Hepatic stellate cell (primary cell): Measurements from ENCODE around the gene MICAL2.

ENCODE experiments used
- DNase-seq: peaks from one replicate; pipeline ENCODE4 v3.0.0; 2011; ENCODE audit warnings: low spot score

Gene MICAL2

DNA sequence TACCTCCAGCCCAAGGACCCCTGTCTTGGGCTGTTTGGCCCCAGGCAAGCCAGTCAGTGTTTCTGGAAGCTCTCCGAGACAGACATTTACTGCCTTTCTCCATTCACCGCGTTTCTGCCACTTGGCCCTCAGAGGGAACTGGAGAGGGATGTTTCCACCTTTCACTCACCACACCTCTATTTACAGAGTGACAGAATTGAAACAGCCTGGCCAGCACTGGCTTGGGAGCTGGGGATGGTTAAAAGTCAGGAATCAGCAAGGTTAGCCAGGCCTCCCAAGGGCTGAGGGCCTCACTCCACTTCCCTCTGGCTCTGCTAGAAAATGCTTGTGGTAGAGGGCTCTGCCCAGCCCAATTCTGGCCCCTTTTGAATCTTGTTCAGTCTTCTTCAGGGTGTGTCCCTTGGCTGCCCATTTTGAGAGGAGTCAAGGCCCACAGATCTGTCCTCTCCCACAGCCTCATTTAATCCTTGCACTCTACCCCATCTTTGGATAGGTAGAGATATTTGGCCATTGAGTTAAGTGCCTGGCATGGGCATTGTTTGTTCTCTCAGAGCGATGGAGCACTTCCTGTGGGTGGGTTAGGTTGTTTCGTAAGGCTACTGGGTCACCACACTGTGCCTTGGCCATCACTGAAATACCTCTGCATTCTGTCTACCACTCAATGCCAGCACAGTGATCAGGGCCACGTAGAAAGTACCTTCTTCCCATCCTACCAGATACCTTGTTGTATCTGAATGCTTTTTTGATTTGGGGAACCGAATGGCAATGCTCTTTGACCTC lies 119.2 kb downstream of the MICAL2 start:
- DNase-seq, result no peak

DNA sequence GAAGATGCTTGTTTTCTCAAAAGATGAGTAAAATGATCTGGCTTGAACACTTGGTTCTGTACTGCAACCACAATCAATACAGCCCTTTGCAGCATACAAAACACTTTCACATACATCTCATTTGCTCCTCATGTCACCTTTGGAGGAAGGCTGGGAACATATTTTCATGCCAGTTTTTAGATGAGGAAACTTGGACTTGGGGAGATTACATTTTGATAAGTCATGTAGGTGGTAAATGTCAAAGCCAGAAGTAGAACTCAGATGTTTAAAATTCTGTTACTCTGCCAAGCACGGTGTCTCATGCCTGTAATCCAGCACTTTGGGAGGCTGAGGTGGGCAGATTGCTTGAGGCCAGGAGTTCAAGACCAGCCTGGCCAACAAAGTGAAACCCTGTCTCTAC lies 121.8 kb downstream of the MICAL2 start:
- no peak for DNase-seq

DNA sequence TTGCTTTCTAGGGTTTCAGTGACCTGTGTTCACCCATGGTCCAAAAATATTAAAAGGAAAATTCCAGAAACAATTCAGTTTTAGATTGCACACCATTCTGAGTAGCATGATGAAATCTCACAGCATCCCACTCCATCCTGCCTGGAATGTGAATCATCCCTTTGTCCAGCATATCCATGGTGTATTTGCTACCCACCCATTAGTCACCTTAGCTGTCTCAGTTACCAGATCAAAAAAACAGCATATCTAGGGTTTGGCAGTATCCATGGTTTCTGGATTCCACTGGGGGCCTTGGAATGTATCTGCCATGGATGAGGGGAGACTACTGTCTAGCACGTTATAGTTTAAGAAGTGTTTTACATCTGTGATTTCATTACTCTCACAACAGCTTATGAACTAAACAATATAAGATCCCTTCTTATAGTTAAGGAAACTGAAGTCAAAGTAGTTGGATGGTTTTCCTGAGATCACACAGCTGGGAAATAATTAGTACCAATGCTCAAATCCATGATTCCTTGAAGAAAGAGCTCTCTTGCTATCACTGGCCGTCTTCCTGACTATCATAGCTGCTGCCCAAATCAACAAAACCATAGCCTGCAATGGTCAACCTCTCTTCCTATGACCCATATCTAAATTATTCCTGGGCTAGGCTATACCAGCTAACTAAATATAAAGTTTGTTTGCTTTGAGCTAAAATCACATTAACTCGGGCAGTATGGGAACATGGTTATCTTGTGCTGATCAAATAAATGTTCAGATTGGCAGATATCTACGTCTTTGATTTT lies 122.6 kb downstream of the MICAL2 start:
- DNase-seq, result peak; percentile 82

DNA sequence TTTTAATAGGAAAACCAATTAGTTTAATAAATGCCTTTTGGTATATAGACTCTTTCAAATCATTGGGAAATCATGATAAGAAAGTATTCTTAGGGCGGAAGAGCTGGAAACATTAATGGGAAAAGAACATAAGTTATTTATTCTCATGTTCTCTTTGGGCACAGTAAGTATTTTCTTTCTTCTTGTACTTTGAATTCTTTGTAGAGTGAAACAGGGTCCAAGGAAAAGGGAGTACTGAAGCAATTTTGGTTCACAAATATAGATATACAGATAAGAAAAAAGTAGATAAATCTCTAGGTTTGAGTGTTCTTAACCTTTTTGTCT lies 123.2 kb downstream of the MICAL2 start:
- no peak for DNase-seq

DNA sequence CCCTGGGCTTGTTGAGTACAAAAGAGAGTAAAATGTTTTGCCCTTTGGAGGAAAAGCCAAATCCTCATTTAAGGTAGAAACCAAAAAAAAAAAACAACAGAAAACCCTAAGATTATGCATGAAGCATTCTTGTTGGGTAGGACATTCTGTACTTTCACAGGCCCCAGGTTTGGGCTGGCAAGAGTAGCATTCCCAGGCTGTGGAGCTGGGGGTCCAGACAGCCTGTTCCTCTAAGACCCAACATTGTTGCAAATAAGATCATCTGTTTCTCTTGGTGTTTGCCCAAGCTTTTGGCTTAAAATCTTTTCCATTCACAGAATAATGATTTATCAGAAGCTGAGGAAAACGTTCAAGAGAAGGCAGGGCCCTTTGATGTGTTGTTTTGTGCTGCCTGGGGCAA lies 123.8 kb downstream of the MICAL2 start:
- DNase-seq, result no peak

DNA sequence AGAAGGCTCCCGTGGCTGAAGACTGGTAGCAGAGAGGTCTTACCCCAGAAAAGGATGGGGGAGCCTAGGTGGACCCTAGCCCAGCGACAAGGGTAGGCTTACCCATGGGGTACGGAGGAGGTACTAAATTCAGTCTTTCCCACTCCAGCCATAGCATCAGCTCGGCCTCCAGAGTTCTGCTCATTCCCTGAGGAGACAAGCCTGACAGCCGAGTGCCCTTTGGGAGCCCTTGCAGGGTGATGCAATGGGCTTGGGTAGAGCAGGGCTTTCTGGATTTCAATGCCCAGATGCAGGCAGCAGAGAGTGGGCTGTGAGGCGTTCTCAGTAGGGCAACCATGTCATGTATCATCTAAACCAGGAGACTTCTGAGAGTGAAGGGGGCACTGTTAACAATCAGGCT lies 124.7 kb downstream of the MICAL2 start:
- no peak for DNase-seq

DNA sequence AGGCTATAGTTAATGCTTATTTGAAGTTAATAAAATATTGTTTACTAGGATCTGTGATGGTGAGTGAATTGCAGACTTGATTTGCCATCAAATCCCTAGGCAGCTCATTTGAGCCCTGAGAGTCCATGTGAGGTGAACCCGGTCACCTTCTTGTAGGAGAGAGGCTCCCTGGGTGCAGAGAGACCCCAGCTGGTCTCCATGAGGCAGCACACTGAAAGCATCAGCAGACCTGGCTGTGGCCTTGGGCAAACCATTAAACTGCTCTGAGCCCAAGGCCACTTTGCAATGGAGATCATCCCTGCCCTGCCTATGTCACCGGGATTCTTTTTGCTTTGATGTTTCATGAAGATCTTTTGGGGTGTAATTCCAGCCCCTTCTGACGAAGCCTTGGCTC lies 125.2 kb downstream of the MICAL2 start:
- no peak for DNase-seq

DNA sequence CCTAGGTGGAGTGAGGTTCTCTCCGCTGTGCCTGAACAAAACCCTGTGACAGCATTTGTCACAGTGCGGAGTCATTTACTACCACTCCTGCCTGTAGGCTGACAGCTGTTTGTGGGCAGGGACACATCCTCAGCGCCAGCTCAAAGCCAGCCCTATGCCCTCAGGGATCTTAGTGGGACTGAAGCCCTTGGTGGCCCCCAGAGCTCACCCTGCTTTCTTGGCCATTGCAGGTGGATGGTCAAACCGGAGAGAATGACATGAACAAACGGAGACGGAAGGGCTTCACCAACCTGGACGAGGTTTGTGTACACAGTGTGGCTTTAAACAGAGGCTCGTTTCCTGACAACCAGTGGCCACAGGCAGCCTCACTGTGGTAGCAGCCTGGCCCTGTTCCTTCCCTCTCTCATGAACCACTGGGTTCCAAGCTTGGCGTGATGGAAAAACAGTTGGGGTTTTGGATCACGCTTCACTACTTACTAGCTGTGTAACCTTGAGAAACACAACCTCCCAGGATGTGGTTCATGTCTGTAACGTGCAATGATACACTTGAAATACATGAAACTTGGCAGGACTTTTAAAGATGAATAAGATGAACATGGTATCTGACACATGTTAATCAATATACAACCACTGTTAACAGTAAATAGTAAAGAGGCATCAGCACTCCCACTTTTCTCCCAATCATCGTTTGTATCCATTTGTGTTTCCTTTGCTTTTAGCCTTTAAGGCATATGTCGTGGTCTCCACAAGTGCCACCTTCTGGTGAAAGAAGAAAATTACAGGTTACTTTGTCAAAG lies 125.8 kb downstream of the MICAL2 start:
- peak; percentile 53 for DNase-seq

DNA sequence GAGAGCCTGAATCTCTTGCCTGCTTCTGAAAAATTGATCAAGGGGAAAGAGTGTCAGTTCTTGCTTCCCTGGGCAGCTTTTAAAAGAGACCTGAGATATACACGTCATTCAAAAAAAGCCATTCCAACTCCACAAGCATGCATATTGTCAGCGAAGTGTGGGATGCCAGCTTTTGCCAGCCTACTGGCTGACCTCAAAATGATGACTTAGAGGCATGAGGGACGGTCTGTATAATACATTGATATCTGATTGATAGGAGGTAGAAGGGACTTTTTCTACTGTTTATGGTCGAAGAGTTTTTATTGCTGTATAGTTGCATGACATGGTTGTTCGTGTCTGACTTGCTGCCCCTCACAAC lies 126.3 kb downstream of the MICAL2 start:
- DNase-seq, result no peak

DNA sequence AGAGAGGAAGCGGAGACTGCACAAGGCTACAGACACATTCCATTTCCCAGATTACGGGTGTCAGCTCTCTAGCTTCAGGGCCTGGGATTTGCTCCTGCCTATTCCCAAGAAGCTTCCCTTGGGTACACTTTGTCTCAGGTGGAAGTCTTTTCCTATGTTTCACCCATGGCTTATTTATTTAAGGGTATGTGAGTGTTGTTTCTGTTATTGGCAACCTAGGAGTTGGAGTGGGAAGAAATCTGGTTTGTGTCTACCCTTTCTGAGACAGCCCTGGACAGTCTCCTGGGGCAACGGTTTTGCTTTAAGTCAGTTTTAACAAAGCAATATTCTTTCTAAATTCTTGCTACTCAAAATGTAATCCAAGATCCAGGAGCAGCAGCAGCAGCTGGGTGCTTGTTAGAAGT lies 127.0 kb downstream of the MICAL2 start:
- no peak for DNase-seq

DNA sequence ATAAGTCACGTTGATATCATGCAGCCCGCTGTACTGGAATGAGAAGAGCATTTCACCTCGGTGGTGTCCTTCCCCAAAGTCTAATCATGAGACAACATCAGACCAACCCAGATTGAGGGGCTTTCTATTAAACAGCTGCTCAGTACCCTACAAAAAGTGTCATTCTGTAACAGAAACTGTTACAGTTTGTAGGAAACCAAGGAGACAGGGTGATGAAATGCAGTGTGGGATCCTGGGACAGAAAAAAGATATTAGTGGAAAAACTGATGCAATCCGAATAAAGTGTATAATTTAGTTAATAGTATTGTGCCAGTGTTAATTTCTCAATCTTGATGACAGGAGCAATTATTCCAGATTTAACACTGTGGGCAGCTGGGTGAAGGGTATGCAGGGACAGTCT lies 128.0 kb downstream of the MICAL2 start:
- DNase-seq, result no peak

DNA sequence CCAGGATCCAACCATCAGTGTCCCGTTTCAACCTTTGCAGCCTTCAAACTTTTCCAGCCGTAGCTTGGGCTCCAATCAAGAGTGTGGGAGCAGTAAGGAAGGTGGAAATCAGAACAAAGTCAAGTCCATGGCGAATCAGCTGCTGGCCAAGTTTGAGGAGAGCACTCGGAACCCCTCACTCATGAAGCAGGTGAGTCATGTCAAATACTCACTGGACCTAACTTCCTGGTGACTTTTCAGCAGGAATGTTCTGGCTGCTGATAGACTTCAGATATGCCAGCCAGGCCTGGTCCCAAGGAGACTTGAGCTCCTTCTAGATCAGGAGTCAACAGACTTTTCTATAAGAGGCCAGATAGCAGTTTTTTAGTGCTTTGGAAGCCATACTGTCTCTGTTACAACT lies 129.0 kb downstream of the MICAL2 start:
- DNase-seq, result no peak

DNA sequence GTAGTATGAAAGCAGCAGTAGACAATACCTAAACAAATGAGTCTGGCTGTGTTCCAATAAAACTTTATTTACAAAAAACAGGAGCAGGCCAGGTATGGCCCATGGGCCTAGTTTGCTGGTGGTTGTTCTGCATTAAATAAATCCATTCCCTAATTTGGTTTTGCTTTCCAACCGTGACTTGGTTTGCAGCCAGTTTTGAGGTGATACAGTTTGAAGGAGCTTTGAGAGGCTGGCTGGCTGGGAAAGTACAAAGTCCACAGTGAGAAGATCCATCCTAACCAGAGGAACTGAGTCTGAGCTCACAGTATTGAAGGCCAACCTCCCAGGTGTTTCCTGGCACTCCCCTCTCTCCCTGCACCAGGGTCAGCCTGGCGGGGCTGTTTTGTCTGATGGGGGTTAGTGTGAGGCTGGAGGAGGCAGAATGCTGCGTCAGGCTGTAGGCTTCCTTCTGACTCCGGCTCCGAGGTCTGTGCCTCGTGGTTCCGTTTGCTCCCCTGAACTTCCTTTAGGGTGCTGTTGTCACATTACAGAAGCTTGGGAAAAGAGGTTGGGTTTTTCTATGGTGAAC lies 129.5 kb downstream of the MICAL2 start:
- no peak for DNase-seq

DNA sequence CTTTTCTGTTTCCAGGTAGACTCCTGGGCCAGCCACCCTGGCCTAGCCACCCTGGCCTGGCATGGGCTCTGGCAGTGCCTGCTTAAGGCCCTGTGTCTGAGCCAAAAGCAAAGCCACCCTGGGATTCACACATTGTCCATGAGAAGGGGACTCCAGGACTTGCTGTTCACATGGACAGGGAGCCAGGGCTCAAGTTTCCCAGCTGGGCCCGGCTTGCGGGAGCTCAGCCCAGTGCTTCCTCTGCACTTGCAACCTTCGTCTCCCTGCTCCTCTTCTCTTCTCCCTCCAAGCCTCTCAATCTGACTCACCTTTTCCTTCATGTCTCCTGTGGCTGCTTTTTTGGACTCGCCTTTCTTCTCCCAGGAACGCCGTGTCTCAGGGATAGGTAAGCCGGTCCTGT lies 130.3 kb downstream of the MICAL2 start:
- DNase-seq, result no peak

DNA sequence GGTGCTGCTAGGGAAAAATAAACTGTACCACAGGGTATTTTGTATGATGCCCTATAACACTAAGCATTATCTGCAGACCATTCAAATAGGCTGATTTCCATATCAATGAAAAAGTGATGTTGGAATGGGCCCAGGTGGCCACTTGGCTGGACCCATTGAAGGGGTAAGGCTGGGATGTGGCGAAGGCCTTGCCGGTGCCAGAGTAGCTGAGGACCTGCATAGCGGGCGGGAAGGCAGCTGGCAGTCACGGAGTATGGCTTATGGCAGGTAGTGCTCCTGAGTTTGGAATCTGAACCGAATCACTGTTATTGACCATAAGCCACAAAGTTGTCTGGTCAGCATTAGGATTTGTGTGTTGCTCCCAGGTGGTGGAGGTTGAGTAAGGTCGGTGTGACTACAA lies 131.0 kb downstream of the MICAL2 start:
- DNase-seq, result no peak

DNA sequence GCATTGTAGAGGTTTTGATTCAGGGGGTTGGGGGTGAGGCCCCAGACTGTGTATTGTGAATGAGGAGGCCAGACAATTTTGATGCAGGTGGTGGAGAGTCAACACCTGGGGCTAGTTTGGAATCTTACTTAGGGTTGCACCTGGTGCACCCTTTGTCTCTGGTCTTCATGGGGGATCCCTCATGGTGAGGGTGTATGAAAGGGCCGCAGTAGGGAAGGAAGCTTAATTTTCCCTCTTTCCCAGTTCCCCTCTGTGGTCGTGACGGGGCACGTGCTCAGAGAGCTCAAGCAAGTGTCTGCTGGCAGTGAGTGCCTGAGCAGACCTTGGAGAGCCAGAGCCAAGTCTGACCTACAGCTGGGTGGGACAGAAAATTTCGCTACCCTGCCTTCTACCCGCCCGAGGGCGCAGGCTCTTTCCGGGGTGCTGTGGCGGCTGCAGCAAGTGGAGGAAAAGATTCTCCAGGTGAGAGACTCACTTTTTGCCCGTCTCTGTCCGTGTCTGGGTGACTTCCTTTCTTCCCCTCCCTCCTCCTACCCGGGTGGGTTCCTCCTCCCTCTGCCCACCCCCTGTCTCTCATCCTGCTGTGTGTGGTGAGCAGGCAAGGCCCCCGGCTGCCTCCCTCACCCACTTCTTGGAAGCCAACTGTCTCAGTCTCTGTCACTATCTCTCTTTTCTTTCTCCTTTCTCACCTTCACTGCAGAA lies 131.7 kb downstream of the MICAL2 start:
- no peak for DNase-seq

DNA sequence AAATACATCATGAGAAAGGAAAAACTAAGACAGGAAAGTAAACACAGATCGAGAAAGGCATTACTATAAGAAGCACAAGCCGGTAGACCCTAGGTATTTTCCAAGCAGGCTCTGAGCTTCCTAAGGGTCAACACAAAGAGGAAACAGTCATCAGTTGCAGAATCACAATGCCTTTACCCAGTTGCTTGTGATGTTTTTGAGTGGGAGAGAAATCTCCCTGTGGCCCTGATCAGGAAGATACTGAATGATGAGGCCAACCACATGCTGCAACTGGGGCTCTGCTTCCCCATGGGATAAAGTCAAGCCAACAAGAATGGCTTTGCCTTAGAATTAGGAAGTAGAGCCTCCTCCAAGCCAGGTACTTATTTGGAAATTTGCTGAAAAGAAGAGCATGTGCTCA lies 132.6 kb downstream of the MICAL2 start:
- no peak for DNase-seq

DNA sequence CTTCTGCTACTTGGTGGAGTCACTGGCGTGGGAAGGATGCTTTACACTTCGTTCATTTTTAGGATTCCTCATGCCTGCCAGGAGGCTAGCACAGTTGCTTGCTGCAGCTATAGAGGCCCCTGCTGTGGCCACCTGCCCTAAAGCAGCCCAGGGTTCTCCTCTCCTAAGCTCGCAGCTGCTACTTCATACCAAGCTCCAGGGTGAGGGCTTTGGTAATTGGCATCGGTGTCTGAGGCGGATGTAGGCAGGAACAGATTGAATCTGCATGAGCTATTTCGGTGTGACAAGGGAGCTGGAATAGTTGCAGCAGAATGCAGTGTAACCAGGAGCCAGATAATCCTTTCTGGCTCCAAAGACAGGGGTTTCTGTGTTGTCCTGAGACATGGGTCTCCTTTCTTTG lies 133.1 kb downstream of the MICAL2 start:
- DNase-seq, result no peak

DNA sequence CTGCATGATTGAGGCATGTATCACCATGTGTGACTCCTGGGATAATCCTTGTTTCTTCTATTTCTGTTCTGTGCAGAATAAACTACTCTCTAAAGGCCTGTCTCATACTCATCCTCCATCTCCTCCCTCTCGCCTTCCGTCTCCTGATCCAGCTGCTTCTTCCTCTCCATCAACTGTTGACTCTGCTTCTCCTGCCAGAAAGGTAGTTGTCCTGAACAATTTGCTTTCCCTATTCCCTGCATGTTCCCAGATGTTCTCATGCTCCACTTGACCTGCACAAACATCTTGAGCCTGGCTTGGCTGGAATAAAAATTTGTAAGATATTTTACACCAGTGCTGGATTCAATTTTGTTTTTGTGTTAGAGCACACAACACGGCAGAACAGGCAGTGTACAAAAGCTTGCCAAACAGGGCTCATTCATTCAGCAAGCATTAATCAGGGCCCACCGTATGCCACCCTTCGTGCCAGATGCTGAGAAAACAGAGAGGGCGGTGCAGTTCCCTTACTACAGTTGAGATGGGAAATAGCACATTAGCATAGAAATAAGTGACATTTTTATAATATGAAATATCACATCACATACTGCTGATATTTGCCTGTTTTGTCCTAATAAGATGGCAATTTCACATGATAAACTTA lies 133.6 kb downstream of the MICAL2 start:
- no peak for DNase-seq

DNA sequence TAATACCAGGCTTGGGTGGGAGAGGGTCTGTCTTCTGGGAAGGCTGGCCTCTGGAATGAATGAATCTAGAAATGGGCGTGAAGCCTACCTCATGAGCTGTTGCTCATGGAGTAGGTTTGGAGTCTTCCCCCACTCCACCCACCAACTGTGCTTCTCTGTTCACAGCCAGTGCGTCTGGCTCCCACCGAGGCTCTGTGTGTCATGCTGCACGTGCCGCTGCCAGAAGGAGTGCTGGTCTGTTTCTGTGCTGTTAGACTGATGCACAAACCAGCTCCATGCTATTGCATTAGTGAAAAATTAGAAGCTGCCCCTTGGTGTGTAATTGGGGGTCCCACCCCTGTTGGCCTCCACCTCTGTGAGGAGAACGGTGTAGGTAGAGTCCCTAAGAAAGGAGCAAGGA lies 134.7 kb downstream of the MICAL2 start:
- no peak for DNase-seq

DNA sequence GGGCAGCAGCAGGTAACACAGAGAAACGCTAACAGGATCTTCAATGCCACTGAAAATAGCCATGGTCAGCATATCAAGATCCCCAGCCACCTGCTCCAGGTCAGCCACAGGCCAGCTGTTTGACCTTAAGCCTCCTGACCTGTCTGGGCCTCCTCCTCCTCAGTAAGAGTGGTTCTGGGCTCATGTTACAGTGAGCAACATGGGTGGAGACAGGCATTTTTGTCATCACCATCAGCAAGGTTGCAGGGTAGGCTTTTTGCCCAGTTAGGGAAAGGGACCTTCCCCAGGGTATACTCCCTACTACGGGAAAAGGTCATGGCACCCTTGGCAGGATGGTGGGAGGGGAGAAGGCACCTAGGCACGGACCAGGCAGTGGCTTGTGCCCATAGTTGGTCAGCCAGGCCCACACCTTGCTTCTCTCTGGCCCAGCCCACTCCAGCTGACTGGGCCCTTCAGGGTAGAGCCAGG lies 135.2 kb downstream of the MICAL2 start:
- DNase-seq, result no peak

DNA sequence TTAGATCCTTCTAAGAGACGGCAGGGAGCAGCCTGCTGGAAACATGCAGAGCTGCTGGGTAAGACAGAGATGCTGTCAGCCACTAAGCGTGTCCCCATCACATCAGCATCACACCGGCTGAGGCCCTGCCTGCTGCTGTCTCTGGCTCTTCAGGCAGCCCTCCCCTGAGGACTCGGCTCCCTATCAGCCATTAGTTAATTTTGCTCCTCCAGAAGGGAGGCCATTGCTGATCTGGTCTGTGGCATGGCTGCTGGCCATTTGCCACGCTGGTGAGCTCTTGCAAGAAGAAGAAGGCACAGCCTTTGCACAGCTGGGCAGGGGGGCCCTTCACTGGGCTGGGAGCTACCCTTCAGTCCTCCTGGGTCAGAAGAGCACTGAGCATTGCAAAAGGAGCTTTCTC lies 135.8 kb downstream of the MICAL2 start:
- no peak for DNase-seq
